Heart left ventricle (tissue), 13 donors: ENCODE data around the gene IFNLR1.

Experiments
- CTCF ChIP-seq, 12 donors: fragments of 200-600 bp; sonication (generic) in 4 of 12; IDR thresholded peaks; one replicate each; pipeline versions ENCODE4 v1.5.0 to v1.8.0; 2018 to 2022; ENCODE audit warnings: antibody characterized with exemption in 12 of 12, mild to moderate bottlenecking in 5 of 12
- POLR2A ChIP-seq, 2 donors: fragments of 450-650 bp; IDR thresholded peaks; one replicate each; pipeline ENCODE4 v1.6.1; 2017; ENCODE audit warnings: antibody characterized with exemption in 2 of 2, mild to moderate bottlenecking in 2 of 2, moderate library complexity in 2 of 2
- donor health status: ischemic (EF 13 %, LVEDD 7.1; RV severe dilation, severe dysfunction).
- donor health status: DM: no; HTN: yes; CAD: no.
- donor health status: DM: no; HTN: no; CAD: no.
- donor health status: ischemic (EF 25% LVEDD 6.9; RV normal size, moderate dysfunction).
- donor health status: ischemic (EF 25% LVEDD 5.7; RV mildly dilated, moderate dysfunction).
- donor health status: ischemic (EF 35%, LVEDD 5.7; RV mildly dilated, moderate dysfunction).
- donor health status: nonischemic (EF 11% LVEDD 7.7; RV severe dilation, severe dysfunction).
- donor health status: DM: yes; HTN: yes; CAD: no.
- donor health status: PGD.
- donor health status: ischemic (EF 29% LVEDD 5.4; RV normal size, mild dysfunction).
- donor health status: nonischemic (EF 23%, LVEDD 6.1; RV moderate dilation, normal function).

- TF ChIP-seq POLR2A (IDR thresholded peaks at IDR 0.05) (no peak), CTCF (IDR thresholded peaks at IDR 0.05) (no peak)
Measured at GRCh38 chr1:24139222-24139489, 47.9 kb downstream of the IFNLR1 start.
